HG03439 (cell line): Measurements from ENCODE around the gene TFCP2L1.

Experiments
- ATAC-seq: cut with Tn5 transposase; IDR thresholded peaks from one replicate; pipeline ENCODE4 v1.9.1; 2021; ENCODE audit warnings: mild to moderate bottlenecking, moderate library complexity; ENCODE audit not compliant: unreplicated experiment

The TFCP2L1 gene

GRCh38 chr2:121244616-121245015 is 40.4 kb downstream of the TFCP2L1 start:
- ATAC-seq = no peak

GRCh38 chr2:121243821-121244460 is 41.1 kb downstream of the TFCP2L1 start:
- ATAC-seq = no peak

- ATAC-seq = no peak
Measured at GRCh38 chr2:121242976-121243375, 42.0 kb downstream of the TFCP2L1 start.

GRCh38 chr2:121242175-121242875 is 42.7 kb downstream of the TFCP2L1 start:
- ATAC-seq = no peak

GRCh38 chr2:121241466-121241865 is 43.5 kb downstream of the TFCP2L1 start:
- ATAC-seq = no peak

GRCh38 chr2:121240436-121240835 is 44.6 kb downstream of the TFCP2L1 start:
- no peak for ATAC-seq

- no peak for ATAC-seq
Measured at GRCh38 chr2:121239969-121240368, 45.0 kb downstream of the TFCP2L1 start.

GRCh38 chr2:121239471-121239870 is 45.5 kb downstream of the TFCP2L1 start:
- ATAC-seq = no peak

GRCh38 chr2:121238828-121239227 is 46.2 kb downstream of the TFCP2L1 start:
- no peak for ATAC-seq

- no peak for ATAC-seq
Measured at GRCh38 chr2:121237980-121238665, 46.9 kb downstream of the TFCP2L1 start.

- no peak for ATAC-seq
Measured at GRCh38 chr2:121237336-121237979, 47.5 kb downstream of the TFCP2L1 start.

GRCh38 chr2:121236650-121237180 is 48.3 kb downstream of the TFCP2L1 start:
- ATAC-seq = no peak

GRCh38 chr2:121236101-121236640 is 48.8 kb downstream of the TFCP2L1 start:
- ATAC-seq = no peak

- ATAC-seq = no peak
Measured at GRCh38 chr2:121235542-121235941, 49.5 kb downstream of the TFCP2L1 start.

GRCh38 chr2:121234791-121235190 is 50.2 kb downstream of the TFCP2L1 start:
- no peak for ATAC-seq

GRCh38 chr2:121234144-121234543 is 50.9 kb downstream of the TFCP2L1 start:
- no peak for ATAC-seq

- ATAC-seq = no peak
Measured at GRCh38 chr2:121233486-121234110, 51.4 kb downstream of the TFCP2L1 start.

GRCh38 chr2:121232626-121233265 is 52.3 kb downstream of the TFCP2L1 start:
- no peak for ATAC-seq

GRCh38 chr2:121231385-121232000 is 53.5 kb downstream of the TFCP2L1 start:
- no peak for ATAC-seq

GRCh38 chr2:121228521-121228920 is 56.5 kb downstream of the TFCP2L1 start:
- no peak for ATAC-seq
